PC-3 (cell line): ENCODE data around the gene SDHAF1. TPM values are rescaled to one million over a fixed set of nuclear protein-coding genes. Genes with fewer than 3 reads are reported as not detected.
"Not testable (repeated sequence)": the region's sequence is repeated elsewhere in the genome, so short reads cannot be mapped to it uniquely, and the experiment has no call there.

ENCODE experiments used
- ATAC-seq: fragments of 200-7000 bp; cut with Tn5 transposase; 2 replicates; pipeline ENCODE4 v1.9.1; 2020; ENCODE audit warnings: mild to moderate bottlenecking, moderate library complexity
- BruUV-seq: library from RNA; stranded (reverse); fragments of 400-500 nt; replicated peaks from 2 replicates; lab custom pipeline; 2021; lab: Mats Ljungman, UMichigan
- CTCF ChIA-PET: fragments of 300-600 bp; sonication (Branson Sonifier 250); formaldehyde crosslinking; loops from one replicate; lab custom pipeline; 2022; ENCODE audit warnings: antibody characterized with exemption; lab: Charles Lee
- POLR2A ChIA-PET: fragments of 300-600 bp; sonication (Branson Sonifier 250); formaldehyde crosslinking; loops from one replicate; lab custom pipeline; 2022; ENCODE audit warnings: antibody characterized with exemption; ENCODE audit not compliant: unreplicated experiment; lab: Charles Lee
- DNase-seq: peaks from one replicate; pipeline ENCODE4 v3.0.0-alpha.2; 2015
- H2AFZ ChIP-seq: fragments of 300-600 bp; sonication (generic); 2 replicates; pipeline ENCODE4 v1.6.0; 2016; ENCODE audit warnings: antibody characterized with exemption, low read length
- H3F3A ChIP-seq: fragments of 300-600 bp; sonication (generic); one replicate; pipeline ENCODE4 v1.6.0; 2017; ENCODE audit warnings: antibody characterized with exemption, low read length, control low read depth, mild to moderate bottlenecking; ENCODE audit not compliant: unreplicated experiment
- H3K27ac ChIP-seq: fragments of 300-600 bp; sonication (generic); 2 replicates; pipeline ENCODE4 v1.5.1; 2016; ENCODE audit warnings: mild to moderate bottlenecking, low read length
- H3K27me3 ChIP-seq: fragments of 300-600 bp; sonication (generic); 2 replicates; pipeline ENCODE4 v1.6.1; 2016; ENCODE audit warnings: low read length, mixed read lengths
- H3K36me3 ChIP-seq: fragments of 300-600 bp; sonication (generic); 2 replicates; pipeline ENCODE4 v1.6.1; 2016; ENCODE audit warnings: low read depth, mixed run types, low read length, mixed read lengths
- H3K4me1 ChIP-seq: fragments of 300-600 bp; sonication (generic); 2 replicates; pipeline ENCODE4 v1.5.1; 2016; ENCODE audit warnings: low read length; ENCODE audit not compliant: insufficient read depth
- H3K4me2 ChIP-seq: fragments of 300-600 bp; sonication (generic); 2 replicates; pipeline ENCODE4 v1.6.0; 2016; ENCODE audit warnings: low read length
- H3K4me3 ChIP-seq: fragments of 300-600 bp; sonication (generic); 2 replicates; pipeline ENCODE4 v1.5.1; 2016; ENCODE audit warnings: mild to moderate bottlenecking, low read length, mixed read lengths
- H3K79me2 ChIP-seq: fragments of 300-600 bp; sonication (generic); 2 replicates; pipeline ENCODE4 v1.6.1; 2017; ENCODE audit warnings: low read length, mixed read lengths
- H3K9ac ChIP-seq: fragments of 300-600 bp; sonication (generic); 2 replicates; pipeline ENCODE4 v1.6.0; 2016; ENCODE audit warnings: mild to moderate bottlenecking, low read length
- H3K9me2 ChIP-seq: fragments of 300-600 bp; sonication (generic); replicated peaks from 2 replicates; pipeline ENCODE4 v1.6.1; 2016; ENCODE audit warnings: mixed run types, low read length, mixed read lengths
- H3K9me3 ChIP-seq: fragments of 300-600 bp; sonication (generic); 2 replicates; pipeline ENCODE4 v1.6.1; 2016; ENCODE audit warnings: low read length, mixed read lengths
- H4K20me1 ChIP-seq: fragments of 300-600 bp; sonication (generic); 2 replicates; pipeline ENCODE4 v1.6.1; 2016; ENCODE audit warnings: low read length, mixed read lengths
- CTCF ChIP-seq: fragments of 300-600 bp; sonication (generic); conservative IDR thresholded peaks from 2 replicates; pipeline ENCODE4 v1.5.1; 2017; ENCODE audit warnings: antibody characterized with exemption, low read depth, mild to moderate bottlenecking, low read length
- EZH2 ChIP-seq: fragments of 300-600 bp; sonication (generic); IDR thresholded peaks from one replicate; pipeline ENCODE4 v1.6.1; 2017; ENCODE audit warnings: antibody characterized with exemption, mild to moderate bottlenecking, low read length; ENCODE audit not compliant: unreplicated experiment
- EZH2phosphoT487 ChIP-seq: fragments of 300-600 bp; sonication (generic); IDR thresholded peaks from 2 replicates; pipeline ENCODE4 v1.6.1; 2018; ENCODE audit warnings: mild to moderate bottlenecking, antibody characterized with exemption, low read length, borderline replicate concordance
- intact Hi-C: fragments of 100-400 bp; cut with micrococcal nuclease; formaldehyde crosslinking; loops from 2 replicates; pipeline ENCODE4 v1.9.0; 2023
- total RNA-seq: library from RNA; depleted of rRNA; stranded (reverse); fragments of >200 nt; gene quantifications from 2 replicates; pipeline ENCODE4 v1.2.3, GENCODE V29; 2014

SDHAF1 gene
- total RNA-seq, 1 experiment from 2014 or later, result 24.5 TPM

DNA sequence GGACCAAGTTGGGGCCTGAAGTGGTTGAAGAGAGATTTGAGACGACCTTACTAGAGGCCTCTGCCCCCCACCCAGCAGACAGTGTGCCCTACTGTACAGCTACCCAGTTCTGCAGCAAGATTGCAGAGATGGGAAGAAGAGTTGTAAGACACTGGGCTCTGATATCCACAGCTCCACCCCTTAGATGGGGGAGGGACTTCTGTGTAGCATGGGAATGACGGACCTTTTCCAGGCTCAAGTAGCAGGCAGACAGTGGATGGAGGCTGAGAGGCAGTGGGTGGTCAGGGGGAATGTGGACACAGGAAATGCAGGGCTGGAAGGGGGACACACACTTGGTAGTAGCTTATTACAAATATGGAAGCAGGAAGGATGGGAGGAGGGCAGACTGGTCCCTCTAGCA is 45.9 kb upstream of the SDHAF1 start:
- Histone ChIP-seq H3K4me3 (no peak overlapping the region), H3K36me3 (no peaks in the 10 kb centered on the region), H2AFZ (no peak overlapping the region), H3K27me3 (no peaks in the 10 kb centered on the region), H3K27ac (no peak overlapping the region), H3K9ac (no peak overlapping the region), H3K9me2 (no peaks in the 10 kb centered on the region), H4K20me1 (no peaks in the 10 kb centered on the region), H3K79me2 (no peaks in the 10 kb centered on the region), H3K9me3 (no peaks in the 10 kb centered on the region), H3F3A (no peaks in the 10 kb centered on the region), H3K4me2 (no peak overlapping the region), H3K4me1 (no peaks in the 10 kb centered on the region)
- ATAC-seq (no peak), DNase-seq (no peak)
- no TSS peak for BruUV-seq
- ChIA-PET CTCF (no interaction called here), POLR2A (no interaction called here)
- TF ChIP-seq CTCF (no peak), EZH2phosphoT487 (no peak), EZH2 (no peak)
- intact Hi-C loops, result no loop called here

DNA sequence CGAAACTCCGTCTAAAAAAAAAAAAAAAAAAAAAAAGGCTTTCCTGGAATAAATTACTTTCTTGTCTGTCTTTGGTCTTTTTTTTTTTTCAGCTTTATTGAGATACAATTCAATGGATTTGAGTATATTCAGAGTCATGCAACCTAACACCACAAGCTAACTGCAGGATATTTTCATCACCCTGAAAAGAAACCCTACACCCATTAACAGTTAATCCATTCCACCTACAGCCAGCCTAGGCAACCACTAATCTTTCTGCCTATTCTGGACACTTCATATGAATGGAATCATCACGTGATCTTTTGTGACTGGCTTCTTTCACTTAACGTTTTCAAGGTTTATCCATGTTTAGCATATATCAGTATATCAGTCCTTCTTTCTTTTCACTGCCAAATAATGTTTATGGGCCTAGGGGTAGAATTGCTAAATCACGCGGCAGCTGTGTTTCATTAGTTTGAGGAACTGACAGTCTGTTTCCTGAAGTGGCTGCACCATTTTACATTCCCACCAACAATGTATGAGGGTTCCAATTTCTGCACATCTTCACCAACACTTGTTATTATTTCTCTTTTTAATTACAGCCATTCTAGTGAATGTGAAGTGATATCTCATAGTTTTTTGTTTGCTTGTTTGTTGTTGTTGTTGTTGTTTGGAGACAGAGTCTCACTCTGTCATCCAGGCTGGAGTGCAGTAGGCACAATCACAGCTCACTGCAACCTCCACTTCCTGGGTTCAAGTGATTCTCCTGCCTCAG is 38.9 kb upstream of the SDHAF1 start:
- Histone ChIP-seq H3F3A (no peaks in the 10 kb centered on the region), H3K4me2 (no peak overlapping the region), H3K9me3 (no peaks in the 10 kb centered on the region), H3K27ac (no peak overlapping the region), H3K4me1 (no peaks in the 10 kb centered on the region), H4K20me1 (no peaks in the 10 kb centered on the region), H3K36me3 (no peaks in the 10 kb centered on the region), H3K4me3 (no peak overlapping the region), H3K9ac (no peak overlapping the region), H3K9me2 (no peaks in the 10 kb centered on the region), H3K79me2 (no peaks in the 10 kb centered on the region), H2AFZ (no peak overlapping the region), H3K27me3 (peaks cover 9% of the 10 kb centered on the region)
- no peak for TF ChIP-seq CTCF
- no peak for TF ChIP-seq EZH2phosphoT487
- no peak for TF ChIP-seq EZH2
- ATAC-seq, result no peak
- DNase-seq, result no peak
- BruUV-seq, result no TSS peak
- intact Hi-C loops, result no loop called here
- ChIA-PET CTCF (no interaction called here), POLR2A (no interaction called here)

GRCh38 chr19:35957411-35957810 is 37.6 kb upstream of the SDHAF1 start:
- DNase-seq, H3K9me2 ChIP-seq, H3K4me1 ChIP-seq, H3K4me3 ChIP-seq, BruUV-seq, intact Hi-C loops, H3K9ac ChIP-seq, H3K9me3 ChIP-seq, H3K4me2 ChIP-seq, H3K27ac ChIP-seq, H3K36me3 ChIP-seq, H4K20me1 ChIP-seq, H2AFZ ChIP-seq, CTCF ChIA-PET, ATAC-seq, H3F3A ChIP-seq, POLR2A ChIA-PET, H3K79me2 ChIP-seq, H3K27me3 ChIP-seq: not testable (repeated sequence)
